Measurements from ENCODE around the gene YY1.

GRCh38 chr14:100288382-100289185 is 49.6 kb downstream of the YY1 start:
- TF ChIP-seq POLR2A (IDR thresholded peaks at IDR 0.05) (no peak), CTCF (IDR thresholded peaks at IDR 0.05) (no peak)

Measured in esophagus squamous epithelium (tissue), 4 donors.